Measurements from ENCODE around the gene AZGP1. TPM values are rescaled to one million over a fixed set of nuclear protein-coding genes. Genes with fewer than 3 reads are reported as not detected.

AZGP1 gene
- total and polyA plus RNA-seq, 2 of the 13 experiments (the other 11 are each of a cell fraction or from before 2014, with no cell fraction given): 93.8 to 229 TPM

GRCh38 chr7:100017300-100017699 lies 41.5 kb upstream of the AZGP1 start (continued):
- TF ChIP-seq MLXIP (CRISPR knock-in tag; IDR thresholded peaks at IDR 0.05; ENCODE audit: borderline replicate concordance) (no peak), ZSCAN29 (CRISPR knock-in tag; conservative IDR thresholded peaks at IDR 0.05) (no peak), EZH2 (conservative IDR thresholded peaks at IDR 0.05; ENCODE audit: low read depth, low read length) (no peak), ZBTB21 (CRISPR knock-in tag; IDR thresholded peaks at IDR 0.05) (no peak), ZNF362 (CRISPR knock-in tag; IDR thresholded peaks at IDR 0.05; ENCODE audit: borderline replicate concordance) (peak; percentile 37; the same call in 1 of the 2 replicates), ZNF772 (CRISPR knock-in tag; IDR thresholded peaks at IDR 0.05) (peak; percentile 20; the same call in 1 of the 2 replicates), HOXA3 (CRISPR knock-in tag; IDR thresholded peaks at IDR 0.05) (peak; percentile 54; the same call in 1 of the 2 replicates), HCFC1 (IDR thresholded peaks at IDR 0.05; ENCODE audit: low read depth, low read length) (no peak), ZSCAN25 (CRISPR knock-in tag; IDR thresholded peaks at IDR 0.05) (no peak), TBX2 (CRISPR knock-in tag; IDR thresholded peaks at IDR 0.05; ENCODE audit: borderline replicate concordance) (0 out of 2 replicates have a peak, but pooled peaks have one; percentile 14), IKZF5 (CRISPR knock-in tag; IDR thresholded peaks at IDR 0.05) (peak; percentile 70; the same call in 1 of the 2 replicates), CENPT (CRISPR knock-in tag; IDR thresholded peaks at IDR 0.05; ENCODE audit: low read depth) (no peak), ZNF614 (CRISPR knock-in tag; IDR thresholded peaks at IDR 0.05; ENCODE audit: borderline replicate concordance) (0 out of 2 replicates have a peak, but pooled peaks have one; percentile 38), ZNF281 (CRISPR knock-in tag; IDR thresholded peaks at IDR 0.05; ENCODE audit: borderline replicate concordance) (peak; percentile 29; the same call in 1 of the 2 replicates), HMGXB4 (CRISPR knock-in tag; IDR thresholded peaks at IDR 0.05; ENCODE audit: borderline replicate concordance in 1 of 2, low read depth in 1 of 2) (0 out of 4 replicates have a peak, but pooled peaks of 1 of the 2 experiments have one; percentile 11), CREBL2 (CRISPR knock-in tag; IDR thresholded peaks at IDR 0.05; ENCODE audit: borderline replicate concordance) (no peak), AKAP8 (CRISPR knock-in tag; IDR thresholded peaks at IDR 0.05) (no peak), HDAC1 (CRISPR knock-in tag; IDR thresholded peaks at IDR 0.05) (peak; percentile 56), ZIK1 (CRISPR knock-in tag; IDR thresholded peaks at IDR 0.05; ENCODE audit: borderline replicate concordance, low read depth) (no peak)

Data from HepG2 (cell line).